ENCODE measurements around the gene CCL22.
"Not testable (repeated sequence)": the region's sequence is repeated elsewhere in the genome, so short reads cannot be mapped to it uniquely, and the experiment has no call there.

CCL22 gene

GRCh38 chr16:57396786-57397185, 38.2 kb downstream of the CCL22 start:
- no peak for DNase-seq

GRCh38 chr16:57397493-57397892, 38.9 kb downstream of the CCL22 start:
- DNase-seq = not testable (repeated sequence)

- DNase-seq = no peak
Measured at GRCh38 chr16:57401943-57402640, 43.5 kb downstream of the CCL22 start.

- no peak for DNase-seq
Measured at GRCh38 chr16:57403965-57404817, 45.6 kb downstream of the CCL22 start, which contains the start of gene CCL17. Gene CCL17 (plus strand): TSS chr16:57404767. CDS start chr16:57413933, 9,166 bp downstream.

GRCh38 chr16:57405097-57405496, 46.5 kb downstream of the CCL22 start:
- DNase-seq = no peak

GRCh38 chr16:57406881-57407280, 48.3 kb downstream of the CCL22 start:
- no peak for DNase-seq

- no peak for DNase-seq
Measured at GRCh38 chr16:57407521-57408353, 49.2 kb downstream of the CCL22 start.

- DNase-seq = no peak
Measured at GRCh38 chr16:57409065-57409464, 50.5 kb downstream of the CCL22 start.

GRCh38 chr16:57409870-57410587, 51.4 kb downstream of the CCL22 start:
- no peak for DNase-seq

- DNase-seq = no peak
Measured at GRCh38 chr16:57411362-57411976, 52.9 kb downstream of the CCL22 start.

- no peak for DNase-seq
Measured at GRCh38 chr16:57412584-57412983, 54.0 kb downstream of the CCL22 start.

GRCh38 chr16:57413301-57413730, 54.7 kb downstream of the CCL22 start:
- no peak for DNase-seq

GRCh38 chr16:57413733-57414132, 55.1 kb downstream of the CCL22 start:
- DNase-seq = no peak
